ENCODE measurements around the gene TTLL5.

- TF ChIP-seq MNT (conservative IDR thresholded peaks at IDR 0.05) = no peak
- no peak for TF ChIP-seq FOXP4 (CRISPR knock-in tag; IDR thresholded peaks at IDR 0.05; ENCODE audit: borderline replicate concordance)
Observed at GRCh38 chr14:75702122-75702521, 41.1 kb downstream of the TTLL5 start.
